HepG2 (cell line): ENCODE results near the gene IQGAP2. TPM values are rescaled to one million over a fixed set of nuclear protein-coding genes. Genes with fewer than 3 reads are reported as not detected.

Experiments used
- EP300 ChIP-seq, 3 experiments: sonication (generic) in 1 of 3; formaldehyde crosslinking in 1 of 3; IDR thresholded peaks; 2 replicates each; pipeline versions ENCODE4 v1.5.1 to v1.6.1; 2011 to 2020; ENCODE audit warnings: low read depth in 2 of 3, low read length in 2 of 3, borderline replicate concordance in 1 of 3, improper control_type of control experiment in 1 of 3, mild to moderate bottlenecking in 1 of 3, missing genetic modification reagents in 1 of 3, moderate library complexity in 1 of 3
- ETV6 ChIP-seq: sonication (generic); formaldehyde crosslinking; conservative IDR thresholded peaks from 2 replicates; pipeline ENCODE4 v1.4.0; 2020; ENCODE audit warnings: missing genetic modification reagents
- FUBP1 ChIP-seq: sonication (generic); formaldehyde crosslinking; IDR thresholded peaks from 2 replicates; pipeline ENCODE4 v1.5.1; 2020; ENCODE audit warnings: missing genetic modification reagents, mild to moderate bottlenecking, borderline replicate concordance
- HMGA1 ChIP-seq: sonication (generic); formaldehyde crosslinking; conservative IDR thresholded peaks from 2 replicates; pipeline ENCODE4 v1.4.0; 2020; ENCODE audit warnings: missing genetic modification reagents
- NFAT5 ChIP-seq: sonication (generic); formaldehyde crosslinking; IDR thresholded peaks from 2 replicates; pipeline ENCODE4 v1.4.0; 2020; ENCODE audit warnings: missing genetic modification reagents
- NFE2 ChIP-seq: sonication (generic); formaldehyde crosslinking; IDR thresholded peaks from 2 replicates; pipeline ENCODE4 v1.4.0; 2020; ENCODE audit warnings: missing genetic modification reagents
- NR3C1 ChIP-seq: sonication (generic); formaldehyde crosslinking; IDR thresholded peaks from 2 replicates; pipeline ENCODE4 v1.4.0; 2020; ENCODE audit warnings: missing genetic modification reagents
- RNF219 ChIP-seq: sonication (generic); formaldehyde crosslinking; IDR thresholded peaks from 2 replicates; pipeline ENCODE4 v1.5.0; 2020; ENCODE audit warnings: mild to moderate bottlenecking, missing genetic modification reagents
- SAFB2 ChIP-seq: sonication (generic); formaldehyde crosslinking; IDR thresholded peaks from 2 replicates; pipeline ENCODE4 v1.5.1; 2020; ENCODE audit warnings: missing genetic modification reagents, low read depth, mild to moderate bottlenecking, borderline replicate concordance
- STAT5B ChIP-seq: sonication (generic); formaldehyde crosslinking; IDR thresholded peaks from 2 replicates; pipeline ENCODE4 v1.4.0; 2020; ENCODE audit warnings: missing genetic modification reagents
- YY1 ChIP-seq: IDR thresholded peaks from 2 replicates; pipeline ENCODE4 v1.6.1; 2011; ENCODE audit warnings: low read length, low read depth, moderate library complexity, mild to moderate bottlenecking; ENCODE audit not compliant: insufficient read depth, insufficient replicate concordance
- ZBTB20 ChIP-seq: sonication (generic); formaldehyde crosslinking; IDR thresholded peaks from 2 replicates; pipeline ENCODE4 v1.8.1; 2023; ENCODE audit warnings: missing genetic modification reagents, low read depth, mild to moderate bottlenecking, borderline replicate concordance
- ZMAT3 ChIP-seq: sonication (generic); formaldehyde crosslinking; conservative IDR thresholded peaks from 2 replicates; pipeline ENCODE4 v1.7.0; 2021; ENCODE audit warnings: missing genetic modification reagents
- ZMYM4 ChIP-seq: sonication (generic); formaldehyde crosslinking; IDR thresholded peaks from 2 replicates; pipeline ENCODE4 v1.8.1; 2023; ENCODE audit warnings: mild to moderate bottlenecking, missing genetic modification reagents
- ZNF629 ChIP-seq: sonication (generic); formaldehyde crosslinking; conservative IDR thresholded peaks from 2 replicates; pipeline ENCODE4 v1.5.0; 2020; ENCODE audit warnings: missing genetic modification reagents
- ZNF703 ChIP-seq: sonication (generic); formaldehyde crosslinking; IDR thresholded peaks from 2 replicates; pipeline ENCODE4 v1.5.1; 2020; ENCODE audit warnings: missing genetic modification reagents, mild to moderate bottlenecking, moderate library complexity, borderline replicate concordance
- ZNF891 ChIP-seq: sonication (generic); formaldehyde crosslinking; IDR thresholded peaks from 2 replicates; pipeline ENCODE4 v1.5.0; 2020; ENCODE audit warnings: mild to moderate bottlenecking, missing genetic modification reagents
- polyA plus RNA-seq, 8 experiments: library from polyadenylated mRNA; depleted of rRNA in 3 of 8; stranded (reverse) in 7 of 8; unstranded in 1 of 8; fragments of >200 nt; fragmentation: Illumina TruSeq in 4 of 8; extraction: Trizol in 4 of 8; gene quantifications; 2 replicates each; pipeline versions ENCODE4 v1.2.1 to v1.2.3, GENCODE V29; 2011 to 2016; ENCODE audit warnings: low read depth in 4 of 8, missing spikeins in 1 of 8, mixed read lengths in 1 of 8; ENCODE audit not compliant: insufficient read depth in 1 of 8
- total RNA-seq, 5 experiments: library from RNA; depleted of rRNA; stranded (reverse); fragments of >200 nt; fragmentation: Illumina TruSeq; extraction: Trizol; gene quantifications; 2 replicates each; pipeline ENCODE4 v1.2.3, GENCODE V29; 2016; ENCODE audit warnings: low read depth in 1 of 5
- TF ChIP-seq, protein P1 (sequence below): sonication (generic); IDR thresholded peaks from 2 replicates; pipeline ENCODE4 v1.6.1; 2016; ENCODE audit warnings: low read depth, borderline replicate concordance
- TF ChIP-seq, protein P2 (sequence below): IDR thresholded peaks from 2 replicates; pipeline ENCODE4 v1.6.1; 2016; ENCODE audit warnings: missing compliant biosample characterization, missing genetic modification reagents, borderline replicate concordance

The IQGAP2 gene
- total and polyA plus RNA-seq, 2 of the 13 experiments (the other 11 are each of a cell fraction or from before 2014, with no cell fraction given) = 35.2 to 83.3 TPM

DNA sequence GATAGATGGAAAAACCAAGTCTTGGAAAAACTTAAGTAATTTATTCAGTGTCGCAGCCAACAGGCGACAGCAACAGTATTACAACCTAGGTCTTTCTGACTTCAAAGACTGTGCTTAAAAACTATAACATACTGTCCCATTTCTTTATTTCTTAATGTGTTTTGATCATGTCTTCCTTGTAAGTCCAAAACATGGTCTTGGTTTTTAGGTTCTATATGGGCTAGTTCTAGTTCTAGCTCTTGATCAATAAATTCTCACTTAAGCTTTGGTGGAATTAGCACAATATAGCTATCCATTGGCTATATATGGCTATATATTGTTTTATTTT is 69.9 kb downstream of the IQGAP2 start (continued):
- TF ChIP-seq FUBP1 (CRISPR knock-in tag) (no peak), ZNF703 (CRISPR knock-in tag) (no peak), NFAT5 (CRISPR knock-in tag) (no peak), ZNF629 (CRISPR knock-in tag) (peak; percentile 98), SAFB2 (no peak), ZMYM4 (CRISPR knock-in tag) (no peak), EP300 (IDR thresholded peaks at IDR 0.05; ENCODE audit: low read depth in 2 of 2, low read length in 2 of 2) (no peak), EP300 (CRISPR knock-in tag; IDR thresholded peaks at IDR 0.05; ENCODE audit: borderline replicate concordance) (no peak), NFE2 (no peak), RNF219 (CRISPR knock-in tag) (no peak), ZBTB20 (CRISPR knock-in tag) (no peak), HMGA1 (CRISPR knock-in tag) (no peak), ZNF891 (CRISPR knock-in tag) (no peak), STAT5B (CRISPR knock-in tag) (no peak), NR3C1 (no peak), ETV6 (no peak), ZMAT3 (CRISPR knock-in tag) (no peak), YY1 (no peak)
- TF ChIP-seq, protein P1, sequence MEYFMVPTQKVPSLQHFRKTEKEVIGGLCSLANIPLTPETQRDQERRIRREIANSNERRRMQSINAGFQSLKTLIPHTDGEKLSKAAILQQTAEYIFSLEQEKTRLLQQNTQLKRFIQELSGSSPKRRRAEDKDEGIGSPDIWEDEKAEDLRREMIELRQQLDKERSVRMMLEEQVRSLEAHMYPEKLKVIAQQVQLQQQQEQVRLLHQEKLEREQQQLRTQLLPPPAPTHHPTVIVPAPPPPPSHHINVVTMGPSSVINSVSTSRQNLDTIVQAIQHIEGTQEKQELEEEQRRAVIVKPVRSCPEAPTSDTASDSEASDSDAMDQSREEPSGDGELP = no peak
- TF ChIP-seq, protein P2, sequence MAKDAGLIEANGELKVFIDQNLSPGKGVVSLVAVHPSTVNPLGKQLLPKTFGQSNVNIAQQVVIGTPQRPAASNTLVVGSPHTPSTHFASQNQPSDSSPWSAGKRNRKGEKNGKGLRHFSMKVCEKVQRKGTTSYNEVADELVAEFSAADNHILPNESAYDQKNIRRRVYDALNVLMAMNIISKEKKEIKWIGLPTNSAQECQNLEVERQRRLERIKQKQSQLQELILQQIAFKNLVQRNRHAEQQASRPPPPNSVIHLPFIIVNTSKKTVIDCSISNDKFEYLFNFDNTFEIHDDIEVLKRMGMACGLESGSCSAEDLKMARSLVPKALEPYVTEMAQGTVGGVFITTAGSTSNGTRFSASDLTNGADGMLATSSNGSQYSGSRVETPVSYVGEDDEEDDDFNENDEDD = no peak
